Activated T-cell treated with anti-CD3 and anti-CD28 coated beads for 24 hours (primary cell): ENCODE results near the gene CEP120.

Experiments
- DNase-seq: peaks from one replicate; pipeline ENCODE4 v3.0.0-alpha.2; 2020; ENCODE audit warnings: low read depth

CEP120 gene

DNA sequence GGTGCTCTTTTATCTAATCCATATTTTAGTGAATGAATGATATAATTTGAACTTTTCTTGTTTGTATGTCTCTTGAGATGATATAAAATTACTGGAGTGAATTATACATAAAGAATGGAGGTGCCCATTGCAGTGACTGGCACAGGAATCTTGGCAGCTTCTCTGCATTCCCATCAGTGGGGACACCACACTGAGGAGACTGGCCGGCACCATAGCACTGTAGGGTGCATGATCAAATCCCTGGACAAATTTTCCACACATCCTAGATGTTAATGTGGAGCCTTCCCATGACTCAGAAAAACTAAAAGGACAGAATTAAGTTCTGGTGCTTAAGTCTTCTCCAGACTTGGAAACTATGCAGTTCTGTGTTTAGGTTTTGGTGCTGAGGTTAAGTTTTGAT is 124.1 kb downstream of the CEP120 start:
- no peak for DNase-seq

DNA sequence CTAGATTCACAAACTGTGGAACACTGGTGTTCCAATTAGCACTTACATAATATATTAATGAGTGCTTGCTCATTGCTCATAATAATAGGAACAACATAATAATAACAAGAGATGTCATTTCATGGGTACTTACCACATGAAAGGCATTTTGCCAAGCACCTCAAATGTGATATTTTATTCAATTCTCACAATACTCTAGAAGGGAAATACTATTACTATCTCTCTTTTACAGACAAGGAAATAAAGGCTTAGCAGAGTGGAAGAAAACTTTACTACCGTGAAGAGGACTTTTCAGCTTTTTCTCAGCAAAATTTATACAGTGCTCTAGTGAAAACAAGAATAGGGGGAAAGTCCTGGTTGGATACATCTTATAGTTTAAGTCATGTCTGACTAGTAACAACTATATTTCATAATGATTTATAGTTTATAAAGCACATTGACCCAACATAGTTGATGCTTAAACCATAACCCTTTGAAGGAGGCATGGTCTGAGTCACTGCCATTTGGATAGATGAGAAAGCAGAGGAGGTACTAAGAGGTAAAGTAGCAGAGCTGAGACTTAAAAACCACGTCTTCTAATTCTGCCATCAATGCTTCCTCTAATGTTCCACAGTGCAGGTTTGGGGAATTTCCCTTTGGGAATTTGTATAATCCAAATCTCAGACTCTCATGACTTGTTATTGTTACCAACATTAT is 124.7 kb downstream of the CEP120 start:
- DNase-seq, result no peak

DNA sequence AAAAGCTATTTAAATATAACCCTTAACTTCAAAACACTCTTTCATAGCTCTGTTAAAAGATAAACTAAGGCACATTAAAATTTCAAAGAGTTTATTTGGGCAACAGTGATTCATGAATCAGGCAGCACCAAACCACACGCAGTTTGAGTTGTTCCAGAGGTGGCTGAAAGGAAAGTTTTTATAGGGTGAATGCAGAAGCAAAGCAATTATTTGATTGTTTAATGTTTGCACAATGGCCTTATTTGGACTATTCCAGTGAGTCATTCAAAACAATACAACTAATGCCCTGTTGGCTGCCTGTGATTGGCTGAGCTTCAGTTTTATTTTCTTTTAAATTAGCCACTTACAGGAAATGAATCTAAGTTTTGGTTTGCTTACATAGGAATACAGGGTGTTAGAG is 125.3 kb downstream of the CEP120 start:
- no peak for DNase-seq

DNA sequence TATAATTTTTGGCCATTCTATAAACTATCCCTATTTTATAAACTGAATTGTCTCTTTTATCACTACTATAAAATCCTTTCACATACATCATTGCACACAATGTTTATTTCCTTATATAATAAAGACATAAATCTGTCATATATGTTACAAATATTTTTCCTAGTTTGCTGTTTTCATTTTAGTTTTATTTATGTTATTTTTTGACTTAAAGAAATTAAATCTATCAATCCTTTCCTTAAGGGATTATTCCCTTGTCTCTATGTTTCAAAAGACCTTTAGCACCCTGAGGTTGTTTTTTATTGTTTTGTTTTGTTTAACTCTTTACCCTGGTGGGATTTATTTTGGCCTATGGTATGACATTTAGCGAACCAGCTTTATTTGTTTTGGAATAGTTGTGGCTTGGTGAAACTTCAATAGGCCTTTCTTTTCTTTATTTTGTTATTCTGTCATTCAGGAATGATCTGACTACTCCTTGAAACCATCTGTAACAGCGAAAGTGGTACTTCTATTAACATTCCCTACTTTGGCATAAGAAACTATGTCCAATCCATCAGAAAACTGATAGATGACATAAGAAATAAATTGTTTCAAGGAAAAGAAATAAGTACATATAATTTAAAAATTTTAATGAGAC is 125.9 kb downstream of the CEP120 start:
- no peak for DNase-seq
